AG08395 (cell line): ENCODE data around the gene SHROOM3.
A peak's percentile ranks its signal among the peaks of the same experiment; 100 is the strongest.

Experiments
- DNase-seq: peaks from one replicate; pipeline ENCODE4 v3.0.0; 2012; ENCODE audit warnings: mixed read lengths, low spot score

SHROOM3 gene

GRCh38 chr4:76570141-76570973, 135.3 kb downstream of the SHROOM3 start:
- DNase-seq = peak; percentile 46

- DNase-seq = no peak
Measured at GRCh38 chr4:76571274-76571673, 136.2 kb downstream of the SHROOM3 start.

GRCh38 chr4:76572224-76572623, 137.2 kb downstream of the SHROOM3 start:
- DNase-seq = no peak

- no peak for DNase-seq
Measured at GRCh38 chr4:76576824-76577223, 141.8 kb downstream of the SHROOM3 start.

GRCh38 chr4:76578002-76578560, 143.1 kb downstream of the SHROOM3 start:
- no peak for DNase-seq

GRCh38 chr4:76579596-76580375, 144.8 kb downstream of the SHROOM3 start:
- no peak for DNase-seq

- DNase-seq = no peak
Measured at GRCh38 chr4:76581077-76581962, 146.3 kb downstream of the SHROOM3 start.

- no peak for DNase-seq
Measured at GRCh38 chr4:76582074-76582816, 147.2 kb downstream of the SHROOM3 start.

- DNase-seq = no peak
Measured at GRCh38 chr4:76582817-76583087, 147.7 kb downstream of the SHROOM3 start.

GRCh38 chr4:76584241-76585152, 149.5 kb downstream of the SHROOM3 start:
- no peak for DNase-seq

GRCh38 chr4:76585272-76585671, 150.2 kb downstream of the SHROOM3 start:
- DNase-seq = no peak

GRCh38 chr4:76585897-76586360, 150.9 kb downstream of the SHROOM3 start:
- DNase-seq = peak; percentile 41

- DNase-seq = no peak
Measured at GRCh38 chr4:76588274-76588673, 153.2 kb downstream of the SHROOM3 start.

GRCh38 chr4:76589402-76589801, 154.4 kb downstream of the SHROOM3 start:
- peak; percentile 85 for DNase-seq

- peak; percentile 89 for DNase-seq
Measured at GRCh38 chr4:76589872-76590797, 155.1 kb downstream of the SHROOM3 start.

- peak; percentile 48 for DNase-seq
Measured at GRCh38 chr4:76590798-76591281, 155.8 kb downstream of the SHROOM3 start.

GRCh38 chr4:76591992-76592391, 157.0 kb downstream of the SHROOM3 start:
- no peak for DNase-seq

GRCh38 chr4:76592460-76592859, 157.4 kb downstream of the SHROOM3 start:
- no peak for DNase-seq

GRCh38 chr4:76594173-76594572, 159.1 kb downstream of the SHROOM3 start:
- no peak for DNase-seq
